Measurements from ENCODE around the gene CDKL5.

The CDKL5 gene

DNA sequence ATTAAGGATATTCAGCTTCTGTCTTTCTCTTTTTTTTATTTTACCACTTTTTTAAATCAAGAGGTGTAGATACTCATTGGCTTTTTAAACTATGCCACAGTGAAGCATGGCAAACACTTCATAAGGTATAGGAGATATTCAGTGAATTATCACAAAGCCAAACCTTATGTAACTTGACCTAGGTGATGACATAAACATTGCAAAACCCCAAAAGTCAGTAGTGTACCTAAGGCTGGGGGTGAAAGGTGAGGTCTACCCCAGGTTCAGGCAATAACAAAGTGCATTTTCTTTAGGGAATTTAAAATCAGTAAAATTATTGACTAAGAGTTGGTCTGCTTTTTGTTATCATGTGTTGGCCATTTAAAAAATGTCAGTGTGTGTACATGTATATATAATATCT lies 39.1 kb downstream of the CDKL5 start:
- no peak overlapping the region for H2AFZ ChIP-seq (ENCODE audit: low read depth, low read length)
- TF ChIP-seq EZH2 (IDR thresholded peaks at IDR 0.05; ENCODE audit: borderline replicate concordance, low read depth, low read length, severe bottlenecking): no peak
- TF ChIP-seq CTCF (IDR thresholded peaks at IDR 0.05; ENCODE audit: borderline replicate concordance, extremely low read depth, low read length, poor library complexity, severe bottlenecking): no peak
- no peaks in the 10 kb centered on the region for H3K79me2 ChIP-seq (ENCODE audit: insufficient read depth, low read length)
- H3K4me1 ChIP-seq (ENCODE audit: insufficient read depth, low read length): no peaks in the 10 kb centered on the region
- H3K9me3 ChIP-seq (ENCODE audit: insufficient read depth, low read length, severe bottlenecking): no peaks in the 10 kb centered on the region
- H4K20me1 ChIP-seq (ENCODE audit: insufficient read depth, low read length): no peaks in the 10 kb centered on the region
- H3K36me3 ChIP-seq (ENCODE audit: insufficient read depth, low read length): no peaks in the 10 kb centered on the region
- H3K27ac ChIP-seq (ENCODE audit: low read length): no peak overlapping the region
- H3K4me3 ChIP-seq (ENCODE audit: low read depth in 1 of 2, low read length in 2 of 2): no peak overlapping the region
- ATAC-seq (ENCODE audit: insufficient read depth, low read depth) (no peak), DNase-seq (no peak)
- H3K27me3 ChIP-seq (ENCODE audit: insufficient read depth, low read length, poor library complexity): no peaks in the 10 kb centered on the region
- H3K4me2 ChIP-seq (ENCODE audit: insufficient read depth, low read length): no peak overlapping the region
- no peak overlapping the region for H3K9ac ChIP-seq (ENCODE audit: low read depth, low read length)

DNA sequence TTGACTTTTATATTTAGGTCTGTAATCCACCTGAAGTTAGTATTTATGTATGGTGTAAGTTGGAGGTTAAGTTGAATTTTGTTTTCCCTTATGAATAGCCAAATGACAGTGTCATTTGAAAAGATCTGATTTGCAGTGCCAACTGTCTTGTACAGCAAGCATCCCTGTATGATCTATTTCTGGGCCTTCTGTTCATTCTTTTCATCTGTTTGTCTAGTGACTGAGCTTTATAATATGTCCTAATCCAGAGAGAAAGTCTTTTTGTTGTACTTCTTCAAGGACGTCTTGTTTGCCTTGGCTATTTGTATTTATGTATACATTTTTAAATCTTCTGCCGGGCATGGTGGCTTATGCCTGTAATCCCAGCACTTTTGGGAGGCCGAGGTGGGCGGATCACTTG lies 39.6 kb downstream of the CDKL5 start:
- H3K4me3 ChIP-seq (ENCODE audit: low read depth in 1 of 2, low read length in 2 of 2): no peak overlapping the region
- H3K79me2 ChIP-seq (ENCODE audit: insufficient read depth, low read length): no peaks in the 10 kb centered on the region
- no peak for TF ChIP-seq CTCF (IDR thresholded peaks at IDR 0.05; ENCODE audit: borderline replicate concordance, extremely low read depth, low read length, poor library complexity, severe bottlenecking)

DNA sequence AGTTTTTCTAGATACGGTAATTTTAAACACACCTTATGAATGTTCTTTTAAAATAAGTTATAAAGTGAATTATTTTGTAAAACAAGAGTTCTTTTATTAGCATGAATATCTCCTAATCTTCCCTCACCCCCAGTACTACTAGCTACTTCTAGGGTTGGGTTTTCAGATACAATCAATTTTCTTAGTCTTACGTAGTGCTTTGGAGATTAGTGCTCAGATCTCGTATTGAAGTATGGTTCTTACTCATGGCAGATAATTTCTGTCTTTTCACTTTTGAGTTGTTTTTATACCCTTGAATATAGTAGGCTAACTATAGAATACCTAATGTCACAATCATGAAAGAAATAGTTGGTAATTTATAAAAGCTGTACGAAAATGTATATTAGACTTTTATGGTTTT lies 43.2 kb downstream of the CDKL5 start:
- Histone ChIP-seq H3K9ac (ENCODE audit: low read depth, low read length) (no peak overlapping the region), H3K9me3 (ENCODE audit: insufficient read depth, low read length, severe bottlenecking) (no peaks in the 10 kb centered on the region), H3K4me2 (ENCODE audit: insufficient read depth, low read length) (no peak overlapping the region), H3K4me3 (ENCODE audit: low read depth in 1 of 2, low read length in 2 of 2) (no peak overlapping the region), H3K79me2 (ENCODE audit: insufficient read depth, low read length) (no peaks in the 10 kb centered on the region), H4K20me1 (ENCODE audit: insufficient read depth, low read length) (no peaks in the 10 kb centered on the region), H2AFZ (ENCODE audit: low read depth, low read length) (no peak overlapping the region), H3K36me3 (ENCODE audit: insufficient read depth, low read length) (no peaks in the 10 kb centered on the region), H3K27me3 (ENCODE audit: insufficient read depth, low read length, poor library complexity) (no peaks in the 10 kb centered on the region), H3K27ac (ENCODE audit: low read length) (no peak overlapping the region), H3K4me1 (ENCODE audit: insufficient read depth, low read length) (no peaks in the 10 kb centered on the region)
- ATAC-seq (ENCODE audit: insufficient read depth, low read depth): no peak
- TF ChIP-seq EZH2 (IDR thresholded peaks at IDR 0.05; ENCODE audit: borderline replicate concordance, low read depth, low read length, severe bottlenecking) (no peak), CTCF (IDR thresholded peaks at IDR 0.05; ENCODE audit: borderline replicate concordance, extremely low read depth, low read length, poor library complexity, severe bottlenecking) (no peak)
- DNase-seq: no peak

More for the DNA sequence above, 39.6 kb downstream of the CDKL5 start:
- no peak overlapping the region for H3K27ac ChIP-seq (ENCODE audit: low read length)
- H3K36me3 ChIP-seq (ENCODE audit: insufficient read depth, low read length): no peaks in the 10 kb centered on the region
- no peak overlapping the region for H2AFZ ChIP-seq (ENCODE audit: low read depth, low read length)
- H4K20me1 ChIP-seq (ENCODE audit: insufficient read depth, low read length): no peaks in the 10 kb centered on the region
- no peaks in the 10 kb centered on the region for H3K9me3 ChIP-seq (ENCODE audit: insufficient read depth, low read length, severe bottlenecking)
- no peaks in the 10 kb centered on the region for H3K4me1 ChIP-seq (ENCODE audit: insufficient read depth, low read length)
- H3K27me3 ChIP-seq (ENCODE audit: insufficient read depth, low read length, poor library complexity): no peaks in the 10 kb centered on the region
- no peak for DNase-seq
- H3K4me2 ChIP-seq (ENCODE audit: insufficient read depth, low read length): no peak overlapping the region
- H3K9ac ChIP-seq (ENCODE audit: low read depth, low read length): no peak overlapping the region
- no peak for ATAC-seq (ENCODE audit: insufficient read depth, low read depth)

DNA sequence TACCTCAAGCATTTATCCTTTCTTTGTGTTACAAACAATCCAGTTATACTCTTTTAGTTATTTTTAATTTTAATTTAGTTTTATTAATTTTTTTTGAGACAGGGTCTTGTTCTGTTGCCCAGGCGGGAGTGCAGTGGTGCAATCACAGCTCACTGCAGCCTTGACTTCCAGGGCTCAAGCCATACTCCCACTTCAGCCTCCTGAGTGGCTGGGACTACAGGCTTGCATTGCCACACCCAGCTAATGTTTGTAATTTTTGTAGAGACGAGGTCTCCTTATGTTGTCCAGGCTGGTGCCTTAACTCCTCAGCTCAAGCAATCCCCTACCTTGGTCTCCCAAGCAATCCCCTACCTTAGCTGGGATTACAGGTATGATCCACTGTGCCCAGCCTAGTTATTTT lies 45.9 kb downstream of the CDKL5 start:
- no peaks in the 10 kb centered on the region for H4K20me1 ChIP-seq (ENCODE audit: insufficient read depth, low read length)
- H3K27ac ChIP-seq (ENCODE audit: low read length): no peak overlapping the region
- H3K36me3 ChIP-seq (ENCODE audit: insufficient read depth, low read length): no peaks in the 10 kb centered on the region
- H3K27me3 ChIP-seq (ENCODE audit: insufficient read depth, low read length, poor library complexity): no peaks in the 10 kb centered on the region
- ATAC-seq (ENCODE audit: insufficient read depth, low read depth): no peak
- no peaks in the 10 kb centered on the region for H3K9me3 ChIP-seq (ENCODE audit: insufficient read depth, low read length, severe bottlenecking)
- no peaks in the 10 kb centered on the region for H3K79me2 ChIP-seq (ENCODE audit: insufficient read depth, low read length)
- H3K4me3 ChIP-seq (ENCODE audit: low read depth in 1 of 2, low read length in 2 of 2): no peak overlapping the region
- no peak overlapping the region for H2AFZ ChIP-seq (ENCODE audit: low read depth, low read length)
- no peak for DNase-seq
- TF ChIP-seq CTCF (IDR thresholded peaks at IDR 0.05; ENCODE audit: borderline replicate concordance, extremely low read depth, low read length, poor library complexity, severe bottlenecking): no peak
- no peak for TF ChIP-seq EZH2 (IDR thresholded peaks at IDR 0.05; ENCODE audit: borderline replicate concordance, low read depth, low read length, severe bottlenecking)
- no peak overlapping the region for H3K9ac ChIP-seq (ENCODE audit: low read depth, low read length)
- no peak overlapping the region for H3K4me2 ChIP-seq (ENCODE audit: insufficient read depth, low read length)
- H3K4me1 ChIP-seq (ENCODE audit: insufficient read depth, low read length): no peaks in the 10 kb centered on the region
